T-helper 2 cell treated with Interferon-gamma antibody and Interleukin-4, amounts not matched to agents 5 μg/mL and 100 μg/mL, for 36 hours (primary cell): ENCODE results near the gene CDKN2A.

Experiments used
- DNase-seq: peaks from one replicate; pipeline ENCODE4 v3.0.0; 2021; ENCODE audit warnings: low spot score
- H3K27ac Mint-ChIP-seq: one replicate; pipeline ENCODE4 v1.8.0; 2021; ENCODE audit warnings: mild to moderate bottlenecking, mixed read lengths
- H3K27me3 Mint-ChIP-seq: one replicate; pipeline ENCODE4 v1.8.0; 2021; ENCODE audit warnings: low read depth, mixed read lengths
- H3K36me3 Mint-ChIP-seq: one replicate; pipeline ENCODE4 v1.8.0; 2021; ENCODE audit warnings: low read depth, mixed read lengths
- H3K4me1 Mint-ChIP-seq: one replicate; pipeline ENCODE4 v1.8.0; 2021; ENCODE audit warnings: low read depth, mixed read lengths
- H3K4me3 Mint-ChIP-seq: one replicate; pipeline ENCODE4 v1.8.0; 2022; ENCODE audit warnings: mild to moderate bottlenecking, moderate library complexity, mixed read lengths
- H3K9me3 Mint-ChIP-seq: one replicate; pipeline ENCODE4 v1.8.0; 2021; ENCODE audit warnings: mixed read lengths

CDKN2A gene

GRCh38 chr9:21927752-21928151, 66.4 kb downstream of the CDKN2A start:
- H3K4me1 Mint-ChIP-seq, result peaks cover 22% of the 10 kb centered on the region
- no peaks in the 10 kb centered on the region for H3K9me3 Mint-ChIP-seq
- H3K36me3 Mint-ChIP-seq, result peaks cover 20% of the 10 kb centered on the region
- no peak overlapping the region for H3K27ac Mint-ChIP-seq
- H3K4me3 Mint-ChIP-seq, result no peak overlapping the region
- no peak for DNase-seq
- no peaks in the 10 kb centered on the region for H3K27me3 Mint-ChIP-seq

DNA sequence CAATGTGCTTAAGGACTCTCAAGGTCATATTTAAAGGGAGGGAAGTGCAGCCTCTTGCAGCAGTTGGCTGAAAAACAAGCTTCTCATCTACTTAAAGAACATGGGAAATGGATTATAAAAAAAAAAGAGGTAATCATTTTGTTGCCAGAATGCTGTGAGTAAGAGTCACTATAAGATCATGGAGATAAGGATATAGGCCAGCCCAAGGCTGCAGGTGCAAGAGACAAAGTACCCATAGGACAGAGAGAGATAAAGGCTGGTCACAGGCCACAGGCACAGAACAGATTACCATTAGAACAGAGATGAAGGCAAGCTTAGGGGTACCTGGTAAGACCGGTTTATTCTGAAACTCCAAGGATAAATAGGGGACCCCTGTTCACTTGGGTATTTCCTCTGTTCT, 70.5 kb downstream of the CDKN2A start:
- Mint-ChIP-seq H3K27me3 (no peaks in the 10 kb centered on the region), H3K4me1 (peaks cover 45% of the 10 kb centered on the region), H3K4me3 (no peak overlapping the region), H3K27ac (no peak overlapping the region), H3K36me3 (peaks cover 12% of the 10 kb centered on the region), H3K9me3 (peaks cover 7% of the 10 kb centered on the region)
- no peak for DNase-seq

DNA sequence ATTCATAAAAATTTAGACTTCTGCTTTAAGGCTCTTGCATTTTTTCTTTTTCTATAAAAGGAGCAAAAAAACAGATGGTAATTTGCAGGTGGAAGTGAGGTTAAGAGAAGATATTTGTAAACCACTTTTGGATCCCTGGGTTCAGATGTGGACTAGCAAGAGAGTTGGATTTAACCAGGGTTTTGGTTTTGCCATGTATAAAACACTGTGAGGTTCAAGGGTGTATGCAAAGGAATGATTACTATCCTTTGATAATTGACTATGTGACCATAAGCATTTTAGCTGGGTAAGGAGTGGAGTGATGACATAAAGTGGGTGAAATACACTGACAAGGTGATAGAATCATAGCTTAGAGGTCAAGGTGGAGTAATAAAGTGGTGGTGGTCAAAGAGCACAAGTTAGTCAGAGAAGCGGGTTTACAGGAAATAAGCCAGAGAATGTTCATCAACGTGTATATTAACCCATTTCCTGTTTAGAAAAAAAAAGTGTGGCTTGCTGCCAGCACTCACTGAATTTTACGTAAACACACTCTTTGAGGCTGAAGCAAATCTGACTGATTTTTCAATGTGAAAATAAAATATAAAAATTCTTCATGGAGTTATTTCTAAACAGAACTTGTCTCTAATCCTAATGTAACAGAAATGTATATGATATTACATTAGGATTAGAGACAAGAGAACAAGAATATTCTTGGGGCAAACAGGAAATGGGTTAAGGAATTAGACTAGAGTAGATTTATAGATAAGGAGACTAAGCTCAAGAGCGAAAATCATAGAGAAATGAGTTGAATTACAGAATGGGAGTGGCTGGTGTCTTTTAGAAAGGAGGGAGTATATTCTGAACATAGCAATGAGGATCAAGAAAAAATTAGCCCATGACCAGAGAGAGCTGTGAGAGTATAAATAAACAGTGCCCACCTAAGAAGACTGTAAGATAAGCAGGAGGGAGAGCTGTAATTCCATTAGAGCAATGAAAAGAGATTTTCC, 74.5 kb downstream of the CDKN2A start:
- Mint-ChIP-seq H3K4me3 (peak overlapping the region; percentile 76), H3K9me3 (peaks cover 34% of the 10 kb centered on the region), H3K27ac (peak overlapping the region; percentile 91), H3K36me3 (peaks cover 22% of the 10 kb centered on the region), H3K4me1 (peaks cover 44% of the 10 kb centered on the region), H3K27me3 (no peaks in the 10 kb centered on the region)
- peak; percentile 21 for DNase-seq
